ENCODE data around the gene EXD3.

The EXD3 gene

GRCh38 chr9:137306066-137306849 is 116.7 kb downstream of the EXD3 start:
- DNase-seq (ENCODE audit: low read depth in 2 of 2) = no peak

GRCh38 chr9:137305798-137306065 is 117.2 kb downstream of the EXD3 start:
- DNase-seq (ENCODE audit: low read depth in 2 of 2) = no peak

DNA sequence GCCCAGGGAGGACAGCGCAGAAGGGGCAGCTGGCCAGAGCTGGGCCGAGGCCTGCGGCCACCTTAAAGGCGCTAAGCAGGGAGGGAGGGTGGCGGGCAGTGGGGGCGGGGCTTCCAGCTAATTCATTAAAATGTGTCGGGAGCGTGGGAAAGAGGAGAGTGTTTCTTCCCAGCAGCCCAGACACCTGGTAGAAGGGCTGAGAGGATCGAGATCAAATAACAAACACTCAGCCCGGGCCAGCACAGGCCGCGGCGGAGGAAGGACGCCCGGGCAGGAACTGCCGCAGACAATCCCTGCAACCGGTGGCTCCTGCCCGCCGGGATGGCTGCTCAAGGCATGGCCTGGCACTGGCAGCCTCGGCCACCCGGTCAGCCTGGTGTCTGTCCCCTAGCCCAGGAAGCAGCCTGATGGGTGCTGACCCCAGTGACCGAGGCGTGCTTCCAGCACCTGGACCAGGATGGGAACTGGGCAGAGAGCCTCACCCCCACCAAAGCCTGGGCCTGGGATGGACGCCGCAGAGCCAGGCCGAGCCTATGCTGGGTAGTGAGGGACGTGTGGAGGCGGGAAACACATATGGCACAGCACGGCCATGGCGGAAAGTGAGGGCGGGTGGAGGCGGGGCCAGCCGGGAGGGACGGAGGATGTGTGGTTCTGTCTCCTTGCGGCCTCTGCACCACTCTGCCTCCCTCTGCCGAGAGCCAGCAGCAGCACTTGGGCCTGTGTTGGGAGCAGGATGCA is 117.7 kb downstream of the EXD3 start:
- DNase-seq (ENCODE audit: low read depth in 2 of 2) = peak; percentile 65 to 67

GRCh38 chr9:137304383-137305059 is 118.4 kb downstream of the EXD3 start:
- no peak for DNase-seq (ENCODE audit: low read depth in 2 of 2)

DNA sequence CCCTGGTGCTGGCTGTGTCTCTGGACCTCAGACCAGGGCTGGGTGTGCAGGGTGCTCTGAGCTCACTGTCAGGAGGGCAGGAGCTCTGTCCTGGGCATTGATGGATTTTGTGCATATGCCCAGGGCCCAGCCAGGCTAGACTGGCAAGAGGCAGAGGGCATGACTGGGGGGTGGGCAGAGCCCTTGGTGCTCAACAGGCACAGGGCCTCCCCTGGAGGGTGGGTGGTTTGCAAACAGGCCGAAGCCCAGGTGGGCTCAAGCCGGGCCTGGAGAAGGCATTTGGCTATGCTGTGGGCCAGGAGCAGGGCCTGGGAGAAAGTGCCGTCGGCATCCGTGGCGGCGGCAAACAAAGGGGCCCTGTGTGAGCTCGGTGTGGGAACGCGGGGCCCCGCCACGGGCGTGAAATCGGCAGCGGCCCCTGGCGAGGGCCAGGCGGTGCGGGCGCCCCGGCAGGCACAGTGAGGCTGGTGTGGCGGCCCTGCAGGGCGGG is 119.0 kb downstream of the EXD3 start:
- no peak for DNase-seq (ENCODE audit: low read depth in 2 of 2)

DNA sequence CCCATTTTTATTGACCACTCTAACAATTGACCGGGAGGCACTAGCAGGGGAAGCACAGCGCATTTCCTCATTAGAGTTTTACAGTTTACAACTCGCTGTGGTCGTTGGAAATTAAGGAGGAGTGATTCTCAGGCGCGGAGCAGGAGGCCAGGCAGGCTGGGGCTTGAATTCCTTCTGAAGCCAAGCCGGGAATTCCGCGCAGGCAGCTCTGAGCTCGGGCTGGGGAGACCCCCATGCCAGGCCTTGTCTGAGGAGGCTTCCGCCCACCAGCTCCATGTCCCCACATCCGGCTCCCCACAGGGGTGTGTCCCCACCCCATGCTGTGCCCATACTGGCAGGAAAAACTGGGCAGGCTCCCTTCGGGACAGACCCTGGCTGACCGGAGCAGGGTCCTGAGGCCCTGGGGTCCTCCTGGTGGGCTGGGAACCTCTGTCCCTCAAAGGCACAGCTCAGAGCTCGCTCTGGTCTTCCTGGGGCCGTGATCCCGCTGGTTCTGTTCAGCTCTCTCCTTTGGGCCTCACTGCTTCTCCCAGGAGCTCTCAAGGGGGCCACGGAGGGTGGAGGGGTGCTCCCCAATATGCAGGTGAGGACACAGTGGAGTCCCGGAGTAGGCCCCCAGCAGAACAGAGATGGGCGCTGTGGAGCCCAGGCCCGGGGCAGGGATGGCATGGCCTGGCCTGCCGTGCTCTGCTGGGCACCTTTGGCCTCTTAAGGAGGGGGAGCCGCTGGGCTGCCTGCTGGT is 119.6 kb downstream of the EXD3 start:
- no peak for DNase-seq (ENCODE audit: low read depth in 2 of 2)

DNA sequence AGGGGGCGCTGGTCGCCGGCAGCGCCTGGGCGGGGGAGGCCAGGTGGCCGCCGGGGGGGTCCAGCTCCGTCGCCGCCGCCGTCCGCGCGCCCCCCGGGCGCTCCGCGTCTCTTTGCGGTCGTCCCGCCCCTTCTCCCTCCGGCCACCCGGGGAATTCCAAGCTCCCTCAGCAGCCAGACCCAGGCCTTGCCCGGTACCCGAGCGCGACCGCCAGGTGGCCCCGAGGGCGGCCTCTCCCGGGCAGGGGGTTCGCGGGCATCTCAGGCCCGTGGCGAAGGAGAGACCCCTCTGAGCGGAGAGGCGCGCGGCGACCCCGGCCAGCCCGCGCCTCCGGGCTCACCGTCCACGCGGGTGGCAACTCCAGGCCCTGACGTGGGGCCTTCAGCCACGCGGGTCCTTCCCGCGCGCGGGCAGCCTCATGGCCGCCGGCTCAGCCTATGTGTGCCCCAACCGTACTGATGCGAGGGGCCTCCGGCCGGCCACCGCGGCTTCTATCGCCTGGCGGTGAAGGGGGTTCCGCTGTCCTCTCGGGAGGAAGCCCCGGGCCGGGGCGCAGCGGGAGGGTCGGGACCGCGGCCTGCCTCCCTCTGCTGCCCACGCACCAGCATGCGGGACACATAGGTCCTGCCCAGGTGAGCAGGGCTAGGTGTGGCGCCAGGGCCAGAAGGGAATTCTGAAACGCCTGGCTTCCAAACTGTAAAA is 120.4 kb downstream of the EXD3 start:
- DNase-seq (ENCODE audit: low read depth in 2 of 2) = no peak

GRCh38 chr9:137302118-137302448 is 120.9 kb downstream of the EXD3 start, which contains the start of gene NRARP:
TSS of gene NRARP (minus strand) at chr9:137302271. CDS start at chr9:137301928, 343 bp downstream.
- DNase-seq (ENCODE audit: low read depth in 2 of 2) = peak; percentile 88

DNA sequence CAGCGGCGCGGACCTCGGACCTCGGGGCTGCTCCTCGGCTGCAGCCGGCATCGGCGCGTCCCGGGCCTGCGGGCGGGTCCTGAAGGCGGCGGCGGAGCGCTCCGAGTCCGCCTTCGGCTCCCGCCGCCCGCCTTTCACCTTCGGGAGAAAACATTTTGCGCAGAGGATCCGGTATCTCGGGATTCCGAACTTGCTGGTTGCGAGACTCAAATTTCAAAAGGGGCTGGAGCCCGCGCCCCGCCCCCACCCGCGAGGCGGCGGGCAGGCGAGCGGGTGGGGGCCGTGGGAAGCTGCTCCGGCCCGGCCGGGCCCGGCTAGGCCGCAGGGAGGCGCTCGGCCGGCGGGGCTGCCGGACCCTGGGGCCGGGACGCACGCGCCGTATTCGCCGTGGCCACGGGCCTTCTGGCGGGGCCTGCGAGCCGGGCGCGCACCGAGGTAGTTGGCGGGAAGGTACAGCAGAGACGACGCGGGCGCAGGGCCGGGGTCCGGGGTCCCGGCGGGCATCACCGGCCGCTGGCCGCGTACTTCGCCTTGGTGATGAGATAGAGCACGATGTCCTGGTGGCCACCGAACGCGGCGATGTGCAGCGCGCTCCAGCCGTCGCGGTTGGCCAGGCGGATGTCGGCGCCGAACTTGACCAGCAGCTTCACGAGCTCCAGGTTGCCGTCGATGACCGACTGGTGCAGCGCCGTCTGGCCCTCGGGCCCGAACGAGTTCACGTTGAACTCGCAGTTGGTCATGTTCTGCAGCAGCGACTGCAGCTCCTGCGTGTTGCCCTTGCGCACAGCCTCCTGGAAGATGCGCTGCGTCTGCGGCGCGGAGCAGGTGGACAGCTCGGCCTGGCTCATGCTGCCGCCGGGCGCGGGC is 121.6 kb downstream of the EXD3 start:
- DNase-seq (ENCODE audit: low read depth in 2 of 2) = no peak

DNA sequence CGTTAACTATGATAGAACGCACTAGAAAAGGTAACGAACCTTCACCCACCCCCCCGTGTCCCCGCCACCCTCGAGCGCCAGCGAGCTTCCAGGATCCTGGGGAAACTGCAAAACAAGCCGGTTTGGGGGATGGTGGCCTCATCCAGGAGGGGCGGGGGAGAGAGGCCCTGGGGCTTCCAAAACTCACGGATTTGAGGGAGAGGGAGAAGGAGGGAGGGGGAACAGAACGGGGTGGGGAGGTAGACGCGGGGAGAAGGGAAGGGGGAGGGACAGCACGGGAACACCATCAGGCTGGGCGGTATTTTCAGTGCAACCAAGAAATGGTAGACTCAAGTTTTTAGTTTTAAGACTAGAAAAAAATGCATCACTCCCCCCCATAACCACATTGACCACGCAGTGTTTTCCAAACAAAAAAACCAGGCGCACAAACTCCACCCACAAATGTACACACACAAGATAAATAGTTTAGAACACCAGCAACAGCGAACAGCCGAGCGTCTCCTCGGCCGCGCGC is 122.3 kb downstream of the EXD3 start:
- no peak for DNase-seq (ENCODE audit: low read depth in 2 of 2)

DNA sequence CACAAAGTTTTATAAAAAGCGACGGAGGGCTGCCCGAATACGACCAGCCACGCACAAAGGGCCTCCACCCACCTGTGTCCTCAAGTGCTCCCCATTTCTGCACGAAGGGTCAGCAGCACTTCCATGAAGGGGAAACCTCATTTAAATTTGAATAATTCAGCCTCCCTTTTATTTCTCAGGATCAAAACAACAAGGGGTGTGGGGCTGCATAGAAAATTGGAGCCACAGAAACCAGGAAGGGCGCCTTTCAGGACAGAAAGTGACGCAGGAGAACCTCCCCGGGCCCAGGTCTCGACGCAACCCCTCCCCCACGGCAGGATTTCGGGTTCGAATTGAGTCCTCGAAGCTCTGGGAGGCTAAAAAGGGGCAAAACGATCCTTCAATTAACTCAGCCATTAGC is 123.0 kb downstream of the EXD3 start:
- no peak for DNase-seq (ENCODE audit: low read depth in 2 of 2)

GRCh38 chr9:137299203-137299565 is 123.8 kb downstream of the EXD3 start:
- no peak for DNase-seq (ENCODE audit: low read depth in 2 of 2)

DNA sequence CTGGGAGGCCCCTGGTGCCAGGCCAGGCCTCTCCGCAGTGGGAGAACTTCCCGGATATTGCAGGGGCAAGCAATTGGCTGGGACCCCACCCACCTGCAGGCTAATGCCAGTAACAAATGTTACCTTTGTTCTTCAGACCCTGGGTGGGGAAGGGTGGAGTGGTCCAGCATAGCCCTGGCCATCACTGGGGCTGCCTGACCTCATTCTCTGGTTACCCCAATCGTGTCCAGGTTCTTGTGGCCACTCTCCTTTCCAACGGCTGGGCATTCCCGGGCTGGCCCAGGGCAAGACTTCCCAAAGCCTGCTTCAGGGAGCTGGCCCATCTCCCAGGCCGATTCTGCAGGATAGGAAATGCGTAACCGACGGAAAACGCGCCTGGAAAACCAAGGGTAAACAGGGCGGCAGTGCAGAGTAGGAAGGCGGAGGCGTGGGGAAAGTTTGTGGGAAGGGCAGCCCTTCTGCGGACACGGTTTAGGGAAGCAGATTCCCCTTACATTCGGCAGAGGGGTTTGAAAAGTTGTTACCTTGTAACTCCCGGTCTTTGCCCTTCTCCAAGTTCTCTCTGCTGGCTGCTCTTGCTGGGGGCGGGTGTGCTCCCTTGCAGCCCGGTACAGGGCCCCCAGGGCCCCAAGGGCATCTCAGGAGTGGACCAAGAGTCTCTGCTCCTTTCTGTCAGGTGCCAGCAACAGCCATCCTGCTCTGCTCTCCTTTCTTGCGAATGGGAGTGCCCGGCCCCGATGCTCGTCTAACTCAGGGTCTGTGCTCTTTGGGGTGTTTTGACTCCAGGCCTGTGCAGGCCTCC is 124.4 kb downstream of the EXD3 start:
- DNase-seq (ENCODE audit: low read depth in 2 of 2) = no peak

- DNase-seq (ENCODE audit: low read depth in 2 of 2) = no peak
Observed at GRCh38 chr9:137297966-137298365, 125.0 kb downstream of the EXD3 start.

DNA sequence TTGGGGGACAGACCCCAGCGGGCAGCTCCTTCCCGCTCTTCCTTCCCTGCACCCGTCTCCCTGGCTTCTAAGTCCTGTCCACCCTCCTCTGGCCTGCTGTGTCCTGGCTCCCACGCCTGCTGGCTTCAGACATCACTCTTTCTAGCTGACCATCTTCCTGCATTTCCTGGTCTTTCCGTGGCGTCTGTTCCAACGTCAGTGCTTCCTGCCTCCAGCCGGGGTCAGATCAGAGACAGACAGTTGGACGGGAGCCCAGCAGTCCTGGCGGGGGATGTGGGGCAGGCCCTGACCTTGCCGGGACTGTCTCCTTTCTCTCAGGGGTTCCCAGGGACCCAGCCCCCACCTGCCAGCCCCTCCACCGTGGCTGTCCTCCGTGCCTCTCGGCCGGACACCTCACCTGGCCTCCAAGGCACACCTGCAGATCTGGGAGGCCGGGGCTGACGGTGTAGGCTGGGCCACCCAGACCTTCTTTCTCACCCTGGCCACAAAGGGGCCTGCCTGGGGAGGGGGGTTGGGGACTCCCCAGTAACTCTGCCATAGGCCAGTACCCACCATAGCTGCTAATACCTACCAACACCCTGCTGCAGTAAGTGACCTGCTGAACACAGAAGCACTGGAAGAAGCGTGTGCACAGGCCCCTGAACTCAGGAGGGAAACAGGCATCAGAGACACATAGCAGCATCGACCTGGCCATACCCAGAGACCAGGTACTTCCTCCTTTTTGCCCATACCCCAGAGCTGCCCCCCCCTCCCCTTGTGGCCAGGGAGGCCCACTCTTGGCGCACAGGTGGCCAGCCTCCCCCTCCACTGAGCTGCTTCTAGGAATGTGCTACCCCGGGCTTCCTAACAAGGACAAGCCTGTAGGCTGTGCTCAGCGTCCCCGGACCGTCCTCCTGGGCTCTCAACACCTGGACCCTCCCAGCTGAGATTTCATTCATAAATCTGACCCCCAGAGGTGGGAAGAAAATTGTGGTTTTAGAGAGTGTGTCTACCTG is 126.0 kb downstream of the EXD3 start:
- no peak for DNase-seq (ENCODE audit: low read depth in 2 of 2)

- no peak for DNase-seq (ENCODE audit: low read depth in 2 of 2)
Observed at GRCh38 chr9:137295849-137296669, 126.9 kb downstream of the EXD3 start.

GRCh38 chr9:137295238-137295811 is 127.6 kb downstream of the EXD3 start:
- peak in 1 of 2 donors; percentile 51 for DNase-seq (ENCODE audit: low read depth in 2 of 2)

Data from stimulated activated CD4-positive, alpha-beta T cell treated with anti-CD3 and anti-CD28 coated beads, Interleukin-4, amount 100 ng/mL, for 48 hours (primary cell).